CD4-positive, alpha-beta T cell treated with Interleukin-10 for 1 hour (primary cell): ENCODE results near the gene SCNN1G.
"Not testable (repeated sequence)": the region's sequence is repeated elsewhere in the genome, so short reads cannot be mapped to it uniquely, and the experiment has no call there.

Experiments
- DNase-seq: peaks from one replicate; pipeline ENCODE4 v3.0.0-alpha.2; 2020

The SCNN1G gene

DNA sequence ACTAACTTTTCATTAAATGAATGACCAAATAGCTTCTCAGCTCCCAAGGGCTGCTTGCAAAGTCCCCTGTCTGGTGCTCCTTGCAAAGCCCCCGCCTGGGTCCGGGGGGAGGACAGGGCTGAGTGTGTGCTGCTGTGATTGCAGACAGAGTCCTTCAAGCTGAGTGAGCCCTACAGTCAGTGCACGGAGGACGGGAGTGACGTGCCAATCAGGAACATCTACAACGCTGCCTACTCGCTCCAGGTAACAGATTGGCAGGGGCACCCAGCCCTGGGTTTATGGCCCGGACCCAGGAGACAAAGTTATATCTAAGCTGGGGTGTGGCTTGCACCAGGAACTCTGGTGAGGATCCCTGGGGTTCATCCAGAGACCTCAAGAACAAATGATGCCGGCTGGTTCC, 27.1 kb downstream of the SCNN1G start:
- DNase-seq = no peak

GRCh38 chr16:23213831-23214230, 31.3 kb downstream of the SCNN1G start:
- DNase-seq = no peak

DNA sequence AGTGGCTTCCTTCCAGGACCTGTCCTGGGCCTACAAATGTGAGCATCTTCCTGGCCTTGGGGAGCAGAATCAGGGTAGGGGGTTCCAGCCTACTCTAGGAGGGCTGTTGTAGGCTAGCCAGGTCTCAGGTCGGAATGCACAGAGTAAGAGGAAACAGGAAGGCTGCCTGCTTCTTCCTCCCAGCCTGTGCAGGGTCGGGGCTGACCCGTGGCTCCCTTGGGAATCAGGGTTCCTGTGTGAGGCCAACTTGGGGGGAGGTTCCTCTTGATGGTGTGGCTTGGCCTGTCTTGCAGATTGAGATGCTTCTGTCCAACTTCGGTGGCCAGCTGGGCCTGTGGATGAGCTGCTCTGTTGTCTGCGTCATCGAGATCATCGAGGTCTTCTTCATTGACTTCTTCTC, 32.3 kb downstream of the SCNN1G start:
- DNase-seq = no peak

DNA sequence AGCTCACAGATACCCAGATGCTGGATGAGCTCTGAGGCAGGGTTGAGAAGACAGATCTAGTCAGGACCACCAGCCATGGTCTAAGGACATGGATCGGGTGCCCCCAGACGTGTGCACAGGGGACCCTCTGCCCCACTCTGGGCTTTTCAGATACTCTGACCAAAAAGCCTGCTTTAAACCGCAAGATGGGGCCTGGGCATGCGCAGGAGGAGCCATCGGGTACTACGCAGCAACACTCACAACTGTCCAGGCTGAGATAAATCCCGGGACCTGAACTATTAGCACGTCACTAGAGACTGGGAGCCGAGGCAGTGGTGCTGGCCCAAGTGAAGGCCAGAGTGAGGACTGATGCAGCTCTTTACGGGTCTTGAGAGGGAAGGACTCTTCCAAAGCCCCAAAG, 32.9 kb downstream of the SCNN1G start:
- no peak for DNase-seq

- DNase-seq = no peak
These were observed 34.2 kb downstream of the SCNN1G start for GRCh38 chr16:23216658-23217246.

- DNase-seq = no peak
These were observed 35.1 kb downstream of the SCNN1G start for GRCh38 chr16:23217646-23218045.

DNA sequence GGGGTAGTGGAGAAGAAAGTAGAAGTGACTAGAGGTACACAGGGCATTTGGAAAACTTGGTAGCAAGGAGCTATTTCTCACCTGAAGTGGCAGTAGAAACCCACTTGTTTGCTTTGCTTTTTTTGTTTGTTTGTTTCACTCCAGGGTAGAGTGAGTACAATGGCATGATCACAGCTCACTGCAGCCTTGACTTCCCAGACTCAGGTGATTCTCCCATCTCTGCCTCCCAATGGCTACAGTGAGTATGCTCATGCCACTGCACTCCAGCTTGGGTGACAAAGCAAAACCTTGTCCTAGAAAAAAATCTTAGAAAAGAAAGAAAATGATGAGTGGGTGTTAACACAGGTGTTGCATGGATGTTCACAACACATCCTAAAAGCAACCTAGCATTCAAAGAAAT, 40.4 kb downstream of the SCNN1G start:
- DNase-seq = no peak

DNA sequence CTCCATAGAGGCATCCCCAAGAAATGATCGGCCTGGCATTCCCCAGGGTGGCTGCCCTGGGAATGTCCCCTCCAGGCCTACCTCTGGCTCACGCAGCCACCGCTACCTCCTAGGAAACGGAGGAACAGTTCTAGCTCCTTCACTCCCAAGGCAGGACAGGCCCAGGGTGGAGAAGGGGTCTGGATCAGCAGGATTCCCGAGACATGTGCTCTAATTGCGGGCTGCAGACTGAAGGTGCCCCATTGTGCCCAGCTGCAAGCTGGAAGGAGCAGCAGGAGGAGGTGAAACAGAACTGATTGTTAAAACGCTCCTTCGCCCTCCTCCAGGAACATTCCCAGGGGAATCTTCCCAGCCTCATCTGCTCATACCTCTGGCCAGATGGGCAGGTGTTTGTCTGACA, 40.8 kb downstream of the SCNN1G start:
- no peak for DNase-seq

GRCh38 chr16:23225109-23225508, 42.6 kb downstream of the SCNN1G start:
- no peak for DNase-seq

- DNase-seq = no peak
These were observed 43.1 kb downstream of the SCNN1G start for GRCh38 chr16:23225634-23226033.

DNA sequence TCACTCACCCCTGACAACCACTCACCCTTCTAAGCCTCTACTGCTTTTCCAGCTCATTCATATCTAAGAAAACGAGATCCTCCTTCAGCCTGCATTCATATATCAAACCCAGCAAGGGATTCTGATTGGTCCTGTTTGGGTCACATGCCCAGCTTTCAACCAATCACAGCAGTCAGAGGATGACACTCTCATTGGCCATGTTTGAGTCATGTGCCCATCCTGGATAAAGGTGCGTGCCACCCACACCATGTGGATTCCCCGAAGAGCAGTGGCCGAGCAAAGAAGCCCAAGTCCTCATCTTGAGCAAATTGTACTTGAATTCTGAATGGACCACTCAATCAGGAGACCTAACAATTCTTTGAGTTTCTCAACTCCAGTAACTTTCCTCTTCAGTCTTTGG, 45.0 kb downstream of the SCNN1G start:
- DNase-seq = no peak

DNA sequence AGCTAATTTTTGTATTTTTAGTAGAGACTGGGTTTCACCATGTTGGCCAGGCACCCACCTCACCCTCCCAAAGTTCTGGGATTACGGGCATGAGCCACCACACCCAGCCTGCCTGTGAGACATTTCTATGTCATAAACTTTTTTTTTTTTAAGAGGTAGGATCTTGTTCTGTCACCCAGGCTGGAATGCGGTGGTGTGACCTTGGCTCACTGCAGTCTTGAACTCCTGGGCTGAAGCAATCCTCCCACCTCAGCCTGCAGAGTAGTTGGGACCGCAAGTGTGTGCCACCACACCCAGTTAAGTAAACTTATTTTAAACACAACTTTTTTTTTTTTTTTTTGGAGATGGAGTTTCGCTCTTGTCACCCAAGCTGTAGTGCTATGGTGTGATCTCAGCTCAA, 47.2 kb downstream of the SCNN1G start:
- DNase-seq = no peak

GRCh38 chr16:23232806-23233205, 50.3 kb downstream of the SCNN1G start:
- no peak for DNase-seq

DNA sequence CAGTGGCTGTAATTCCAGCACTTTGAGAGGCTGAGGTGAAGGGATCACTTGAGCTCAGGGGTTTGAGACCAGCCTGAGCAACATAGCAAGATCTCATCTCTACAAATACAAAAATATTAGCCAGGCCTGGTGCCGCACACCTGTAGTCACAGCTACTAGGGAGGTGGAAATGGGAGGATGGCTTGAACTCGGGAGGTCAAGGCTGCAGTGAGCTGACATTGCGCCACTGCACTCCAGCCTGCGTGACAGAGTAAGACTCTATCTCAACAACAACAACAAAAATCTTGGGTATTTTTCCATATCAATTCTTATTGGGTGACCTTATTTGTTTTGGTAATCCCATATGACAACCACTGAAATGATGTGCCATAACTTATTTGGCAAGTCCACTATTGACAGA, 52.6 kb downstream of the SCNN1G start:
- no peak for DNase-seq

DNA sequence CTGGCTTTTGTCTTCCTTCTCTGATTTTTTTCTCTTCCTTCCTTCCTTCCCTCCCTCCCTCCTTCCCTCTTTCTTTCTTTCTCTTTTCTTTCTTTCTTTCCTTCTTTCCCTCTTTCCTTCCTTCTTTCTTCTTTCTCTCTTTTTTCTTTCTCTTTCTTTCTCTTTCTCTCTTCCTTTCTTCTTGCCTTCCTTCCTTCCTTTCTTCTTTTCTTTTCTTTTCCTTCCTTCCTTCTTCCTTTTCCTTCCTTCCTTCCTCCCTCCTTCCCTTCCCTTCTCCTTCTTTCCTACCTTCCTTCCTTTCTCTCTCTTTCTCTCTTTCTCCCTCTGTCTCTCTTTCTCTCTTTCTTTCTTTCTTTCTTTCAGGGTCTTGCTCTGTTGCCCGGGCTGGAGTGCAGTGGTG, 54.4 kb downstream of the SCNN1G start:
- no peak for DNase-seq

DNA sequence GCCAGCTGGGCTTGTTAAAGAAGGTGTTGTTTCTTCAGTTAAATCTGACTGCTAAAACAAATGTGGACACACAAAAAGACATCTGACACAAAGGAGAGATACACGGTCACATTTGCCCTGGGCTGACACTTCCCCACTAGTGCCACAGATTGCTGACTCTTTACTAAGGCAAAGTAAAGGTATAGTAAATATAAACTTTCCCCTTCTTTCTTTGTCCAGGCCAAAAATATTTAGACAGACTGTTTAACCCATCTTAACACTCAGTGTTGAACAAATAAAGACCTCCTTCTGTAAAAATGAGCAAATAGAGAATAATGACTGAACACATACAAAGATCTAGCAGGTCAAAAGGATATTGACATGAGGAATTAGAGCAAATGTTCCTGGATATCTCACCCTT, 58.4 kb downstream of the SCNN1G start:
- DNase-seq = no peak

- no peak for DNase-seq
These were observed 61.6 kb downstream of the SCNN1G start for GRCh38 chr16:23244122-23244521.

- no peak for DNase-seq
These were observed 62.7 kb downstream of the SCNN1G start for GRCh38 chr16:23245268-23245667.

DNA sequence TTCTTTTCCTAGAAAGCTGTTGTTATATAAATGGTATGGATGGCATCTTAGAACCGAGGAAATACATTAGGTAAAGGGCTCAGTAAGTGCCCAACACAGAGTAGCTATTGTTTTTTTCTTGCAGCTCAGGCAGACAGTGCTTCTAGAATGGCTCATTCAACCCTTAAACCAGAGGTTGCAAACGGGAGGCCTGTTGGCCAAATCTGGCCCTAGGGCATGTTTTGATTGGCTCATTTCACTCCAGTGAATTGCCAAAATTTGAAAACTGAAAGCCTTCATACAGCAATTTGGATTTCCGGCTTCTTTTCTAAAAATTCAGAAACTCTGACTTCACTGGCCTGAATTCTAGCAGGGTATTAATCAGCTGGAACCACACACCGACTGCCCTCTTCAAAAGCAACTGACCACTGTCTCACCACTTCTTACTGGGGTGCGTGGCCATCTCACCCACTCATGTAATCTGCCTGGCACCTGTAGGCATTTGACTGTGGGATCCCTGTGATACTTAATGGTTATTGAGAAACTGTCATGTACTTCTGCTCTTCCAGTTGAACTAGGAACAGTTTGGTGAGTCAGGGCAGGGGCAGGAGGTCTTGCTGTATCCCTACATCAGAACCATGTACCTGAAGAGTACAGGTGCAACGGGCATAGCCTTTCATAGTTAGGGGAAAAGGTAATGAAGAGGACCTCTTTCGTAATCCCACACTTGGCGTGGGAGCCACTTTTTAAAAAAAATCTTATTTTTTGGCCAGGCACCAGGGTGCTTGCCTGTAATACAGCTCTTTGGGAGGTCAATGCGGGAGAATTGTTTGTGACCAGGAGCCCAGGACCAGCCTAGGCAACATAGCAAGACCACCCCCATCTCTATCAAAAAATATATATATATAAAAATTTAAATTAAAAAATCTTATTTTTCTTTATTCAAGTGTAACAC, 66.0 kb downstream of the SCNN1G start:
- DNase-seq = no peak

DNA sequence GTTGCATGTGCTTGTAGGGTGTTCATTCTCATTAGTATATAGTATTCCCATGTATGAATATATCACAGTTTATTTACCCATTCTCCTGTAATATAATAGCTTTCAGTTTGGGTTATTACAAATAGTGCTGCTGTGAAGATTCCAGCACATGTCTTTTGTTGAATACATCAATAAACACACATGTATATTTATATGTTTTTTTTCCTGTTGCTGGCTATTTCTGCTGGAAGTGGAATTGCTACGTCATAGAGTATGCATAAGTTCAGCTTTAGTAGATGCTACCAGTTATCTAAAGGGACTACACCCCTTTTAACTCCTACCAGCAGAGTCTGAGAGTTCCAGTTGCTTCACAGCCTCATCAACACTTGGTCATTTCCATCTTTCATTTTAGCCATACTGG, 67.3 kb downstream of the SCNN1G start:
- DNase-seq = no peak

DNA sequence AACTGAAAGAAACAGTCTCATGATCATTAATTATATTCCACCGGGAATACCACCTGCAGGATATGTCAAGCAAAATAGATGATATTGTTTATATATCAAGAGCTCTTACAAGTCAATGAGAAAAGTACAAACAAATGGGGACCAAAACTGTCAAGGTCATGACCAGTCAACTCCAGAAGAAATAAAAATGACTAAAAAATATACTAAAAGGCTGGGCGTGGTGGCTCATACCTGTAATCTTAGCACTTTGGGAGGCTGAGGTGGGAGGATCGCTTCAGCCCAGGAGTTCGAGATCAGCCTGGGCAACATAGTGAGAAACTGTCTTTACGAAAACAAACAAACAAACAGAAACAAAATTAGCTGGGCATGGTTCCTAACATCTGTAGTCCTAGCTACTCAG, 69.8 kb downstream of the SCNN1G start:
- no peak for DNase-seq

DNA sequence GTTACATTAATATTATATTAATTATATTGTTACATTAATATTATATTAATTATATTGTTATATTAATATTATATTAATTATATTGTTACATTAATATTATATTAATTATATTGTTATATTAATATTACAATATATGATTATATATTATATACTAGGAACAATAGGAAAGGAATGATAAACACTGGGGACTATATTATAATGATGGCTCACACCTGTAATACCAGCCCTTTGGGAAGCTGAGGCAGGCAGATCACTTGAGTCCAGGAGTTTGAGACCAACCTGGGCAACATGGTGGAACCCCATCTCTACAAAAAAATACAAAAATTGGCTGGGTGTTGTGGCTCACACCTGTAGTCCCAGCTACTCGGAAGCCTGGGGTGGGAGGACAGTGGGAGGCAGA, 71.1 kb downstream of the SCNN1G start:
- DNase-seq = not testable (repeated sequence)

GRCh38 chr16:23254338-23254737, 71.8 kb downstream of the SCNN1G start:
- DNase-seq = no peak

DNA sequence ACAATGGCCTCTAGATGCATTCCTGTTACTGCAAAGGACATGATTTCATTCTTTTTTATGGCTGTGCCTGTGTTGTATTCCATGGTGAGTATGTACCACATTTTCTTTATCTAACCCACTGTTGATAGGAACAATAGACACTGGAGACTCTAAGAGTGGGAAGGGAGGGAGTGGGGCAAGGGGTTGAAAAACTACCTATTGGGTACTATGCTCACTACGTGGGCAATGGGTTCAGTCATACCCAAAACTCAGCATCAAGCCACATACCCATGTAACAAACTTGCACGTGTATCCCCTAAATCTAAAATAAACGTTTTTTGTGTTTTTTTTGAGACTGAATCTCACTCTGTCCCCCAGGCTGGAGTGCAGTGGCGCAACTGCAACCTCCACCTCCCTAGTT, 72.5 kb downstream of the SCNN1G start:
- no peak for DNase-seq

DNA sequence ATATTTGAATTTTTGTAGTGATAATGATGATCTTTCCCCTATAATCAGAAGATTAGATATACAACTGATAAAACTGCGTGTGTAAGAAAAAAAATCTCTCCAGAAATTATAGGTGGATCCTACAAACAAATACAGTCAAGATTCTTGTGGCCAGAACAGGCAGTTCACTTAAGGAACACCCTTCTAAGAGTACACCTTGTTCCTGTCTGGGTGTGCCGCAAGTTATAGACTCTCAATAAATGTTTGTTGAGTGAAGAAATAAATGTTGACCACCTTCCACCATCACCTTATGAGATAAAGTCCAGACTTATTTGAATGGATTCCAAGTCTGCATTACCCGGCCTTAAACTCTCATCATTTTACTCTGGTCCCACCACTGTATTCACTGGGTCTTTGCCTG, 73.9 kb downstream of the SCNN1G start:
- no peak for DNase-seq
